GM23248 (cell line): ENCODE data around the gene ZIC3.

Experiments
- EZH2 ChIP-seq: fragments of 200-600 bp; sonication (generic); IDR thresholded peaks from 2 replicates; pipeline ENCODE4 v1.6.1; 2018; ENCODE audit warnings: antibody characterized with exemption, mild to moderate bottlenecking; ENCODE audit not compliant: insufficient read depth, poor library complexity, severe bottlenecking
- EZH2phosphoT487 ChIP-seq: fragments of 200-600 bp; sonication (generic); IDR thresholded peaks from 2 replicates; pipeline ENCODE4 v1.6.1; 2018; ENCODE audit warnings: antibody characterized with exemption, moderate library complexity, mild to moderate bottlenecking, low read depth; ENCODE audit not compliant: insufficient read depth

DNA sequence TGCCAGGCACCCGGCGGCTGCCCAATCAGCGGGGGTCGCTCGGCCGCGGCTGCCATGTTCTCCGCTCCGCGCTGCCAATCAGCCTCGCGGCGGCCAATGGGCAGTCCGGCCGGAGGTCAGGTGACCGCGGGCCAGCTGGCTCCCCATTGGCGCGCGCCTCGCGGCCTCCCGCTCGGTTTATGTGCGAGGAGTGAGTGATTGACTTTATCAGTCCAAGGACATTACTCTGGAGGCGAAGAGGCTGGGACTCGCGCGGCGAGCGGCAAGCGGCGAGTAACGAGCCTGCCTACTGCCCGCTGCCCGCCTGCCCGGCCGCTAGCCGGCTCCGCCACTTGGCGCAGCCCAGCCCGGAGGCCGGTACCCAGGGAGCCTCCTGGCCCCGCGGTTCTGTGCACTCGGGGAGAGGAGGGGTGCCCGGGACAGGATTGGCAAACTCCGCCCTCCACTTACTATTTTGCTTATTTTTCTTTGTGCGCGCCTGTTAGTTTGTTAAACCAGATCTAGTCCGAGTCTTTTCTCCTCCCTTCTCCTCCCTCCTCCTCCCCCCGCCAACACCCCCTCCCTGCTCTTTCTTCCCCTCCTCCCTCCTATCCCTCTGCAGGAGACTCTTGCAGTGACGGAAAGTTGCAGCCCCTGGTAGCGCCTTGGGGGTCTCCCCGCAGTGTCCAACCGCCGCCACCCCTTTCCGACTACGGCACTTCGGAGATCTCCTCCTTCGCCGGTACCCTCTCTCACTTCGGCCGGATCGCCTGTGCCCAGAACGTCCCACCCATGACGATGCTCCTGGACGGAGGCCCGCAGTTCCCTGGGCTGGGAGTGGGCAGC, at the start of gene ZIC3:
- TF ChIP-seq EZH2 (peak; percentile 53), EZH2phosphoT487 (no peak)
